Stimulated activated CD8-positive, alpha-beta memory T cell treated with anti-CD3 and anti-CD28 coated beads, Interleukin-4, amount 100 ng/mL, for 48 hours (primary cell): ENCODE measurements around the gene MRPL34.

Experiments used
- DNase-seq: peaks from one replicate; pipeline ENCODE4 v3.0.0-alpha.2; 2020

The MRPL34 gene

GRCh38 chr19:17347361-17347760, 41.7 kb downstream of the MRPL34 start:
- no peak for DNase-seq

- DNase-seq: no peak
Observed at GRCh38 chr19:17347877-17348276, 42.2 kb downstream of the MRPL34 start.

- DNase-seq: no peak
Observed at GRCh38 chr19:17348700-17349099, 43.0 kb downstream of the MRPL34 start.

GRCh38 chr19:17351815-17352435, 46.3 kb downstream of the MRPL34 start:
- DNase-seq: no peak

- no peak for DNase-seq
Observed at GRCh38 chr19:17352608-17353280, 47.1 kb downstream of the MRPL34 start.

GRCh38 chr19:17353386-17353785, 47.7 kb downstream of the MRPL34 start:
- DNase-seq: no peak
